ENCODE results near the gene TRAF3IP1. TPM values are rescaled to one million over a fixed set of nuclear protein-coding genes. Genes with fewer than 3 reads are reported as not detected.

Gene TRAF3IP1
- total RNA-seq, 1 experiment from 2014 or later, result 8.2 TPM

- Histone ChIP-seq H4K20me1 (ENCODE audit: low read length) (no peaks in the 10 kb centered on the region), H3K9ac (ENCODE audit: low read length) (no peak overlapping the region), H3F3A (ENCODE audit: low read length, unreplicated experiment) (peaks cover 5% of the 10 kb centered on the region), H3K27me3 (ENCODE audit: low read length) (no peaks in the 10 kb centered on the region), H3K4me1 (ENCODE audit: insufficient read depth, low read length) (peaks cover 8% of the 10 kb centered on the region), H3K9me2 (replicated peaks; ENCODE audit: low read length) (no peaks in the 10 kb centered on the region), H3K27ac (ENCODE audit: low read length) (no peak overlapping the region), H3K9me3 (ENCODE audit: low read length) (no peaks in the 10 kb centered on the region), H3K79me2 (ENCODE audit: low read length) (no peaks in the 10 kb centered on the region), H2AFZ (ENCODE audit: low read length) (no peak overlapping the region), H3K4me2 (ENCODE audit: low read length) (no peak overlapping the region), H3K36me3 (ENCODE audit: low read depth, low read length) (no peaks in the 10 kb centered on the region), H3K4me3 (ENCODE audit: low read length) (no peak overlapping the region)
- CTCF ChIA-PET, result no interaction called here
- intact Hi-C loops (cut with micrococcal nuclease), result no loop called here
- no peak for DNase-seq
- BruUV-seq (replicated peaks), result no TSS peak
- no peak for ATAC-seq
- TF ChIP-seq, protein P1, sequence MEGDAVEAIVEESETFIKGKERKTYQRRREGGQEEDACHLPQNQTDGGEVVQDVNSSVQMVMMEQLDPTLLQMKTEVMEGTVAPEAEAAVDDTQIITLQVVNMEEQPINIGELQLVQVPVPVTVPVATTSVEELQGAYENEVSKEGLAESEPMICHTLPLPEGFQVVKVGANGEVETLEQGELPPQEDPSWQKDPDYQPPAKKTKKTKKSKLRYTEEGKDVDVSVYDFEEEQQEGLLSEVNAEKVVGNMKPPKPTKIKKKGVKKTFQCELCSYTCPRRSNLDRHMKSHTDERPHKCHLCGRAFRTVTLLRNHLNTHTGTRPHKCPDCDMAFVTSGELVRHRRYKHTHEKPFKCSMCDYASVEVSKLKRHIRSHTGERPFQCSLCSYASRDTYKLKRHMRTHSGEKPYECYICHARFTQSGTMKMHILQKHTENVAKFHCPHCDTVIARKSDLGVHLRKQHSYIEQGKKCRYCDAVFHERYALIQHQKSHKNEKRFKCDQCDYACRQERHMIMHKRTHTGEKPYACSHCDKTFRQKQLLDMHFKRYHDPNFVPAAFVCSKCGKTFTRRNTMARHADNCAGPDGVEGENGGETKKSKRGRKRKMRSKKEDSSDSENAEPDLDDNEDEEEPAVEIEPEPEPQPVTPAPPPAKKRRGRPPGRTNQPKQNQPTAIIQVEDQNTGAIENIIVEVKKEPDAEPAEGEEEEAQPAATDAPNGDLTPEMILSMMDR (conservative IDR thresholded peaks at IDR 0.05; ENCODE audit: low read depth, low read length), result no peak
- no peak for TF ChIP-seq EZH2 (IDR thresholded peaks at IDR 0.05; ENCODE audit: low read length, unreplicated experiment)
- no peak for TF ChIP-seq EZH2phosphoT487 (IDR thresholded peaks at IDR 0.05; ENCODE audit: borderline replicate concordance, low read length)
- POLR2A ChIA-PET (ENCODE audit: unreplicated experiment), result no interaction called here
Measured at GRCh38 chr2:238295144-238296112, 24.9 kb upstream of the TRAF3IP1 start.

- H3K4me3 ChIP-seq (ENCODE audit: low read length), result no peak overlapping the region
- H3K9me3 ChIP-seq (ENCODE audit: low read length), result no peaks in the 10 kb centered on the region
- no peaks in the 10 kb centered on the region for H3K9me2 ChIP-seq (replicated peaks; ENCODE audit: low read length)
- ATAC-seq (no peak), DNase-seq (no peak)
- H2AFZ ChIP-seq (ENCODE audit: low read length), result no peak overlapping the region
- H3K27me3 ChIP-seq (ENCODE audit: low read length), result no peaks in the 10 kb centered on the region
- no peaks in the 10 kb centered on the region for H3F3A ChIP-seq (ENCODE audit: low read length, unreplicated experiment)
- no peak overlapping the region for H3K9ac ChIP-seq (ENCODE audit: low read length)
- H3K4me1 ChIP-seq (ENCODE audit: insufficient read depth, low read length), result no peaks in the 10 kb centered on the region
- H3K36me3 ChIP-seq (ENCODE audit: low read depth, low read length), result no peaks in the 10 kb centered on the region
- TF ChIP-seq, protein P1 (conservative IDR thresholded peaks at IDR 0.05; ENCODE audit: low read depth, low read length), result no peak
- no peak for TF ChIP-seq EZH2phosphoT487 (IDR thresholded peaks at IDR 0.05; ENCODE audit: borderline replicate concordance, low read length)
- TF ChIP-seq EZH2 (IDR thresholded peaks at IDR 0.05; ENCODE audit: low read length, unreplicated experiment), result no peak
- H3K27ac ChIP-seq (ENCODE audit: low read length), result no peak overlapping the region
- POLR2A ChIA-PET (ENCODE audit: unreplicated experiment), result no interaction called here
- no TSS peak for BruUV-seq (replicated peaks)
- CTCF ChIA-PET, result no interaction called here
- no peaks in the 10 kb centered on the region for H4K20me1 ChIP-seq (ENCODE audit: low read length)
- intact Hi-C loops (cut with micrococcal nuclease), result no loop called here
- no peak overlapping the region for H3K4me2 ChIP-seq (ENCODE audit: low read length)
- H3K79me2 ChIP-seq (ENCODE audit: low read length), result no peaks in the 10 kb centered on the region
Measured at GRCh38 chr2:238296638-238297457, 23.5 kb upstream of the TRAF3IP1 start.
